ENCODE results near the gene ASTE1.

GRCh38 chr3:131026321-131027151 lies at the start of gene ASTE1, which contains the start of gene NEK11:
- TF ChIP-seq, protein P1, sequence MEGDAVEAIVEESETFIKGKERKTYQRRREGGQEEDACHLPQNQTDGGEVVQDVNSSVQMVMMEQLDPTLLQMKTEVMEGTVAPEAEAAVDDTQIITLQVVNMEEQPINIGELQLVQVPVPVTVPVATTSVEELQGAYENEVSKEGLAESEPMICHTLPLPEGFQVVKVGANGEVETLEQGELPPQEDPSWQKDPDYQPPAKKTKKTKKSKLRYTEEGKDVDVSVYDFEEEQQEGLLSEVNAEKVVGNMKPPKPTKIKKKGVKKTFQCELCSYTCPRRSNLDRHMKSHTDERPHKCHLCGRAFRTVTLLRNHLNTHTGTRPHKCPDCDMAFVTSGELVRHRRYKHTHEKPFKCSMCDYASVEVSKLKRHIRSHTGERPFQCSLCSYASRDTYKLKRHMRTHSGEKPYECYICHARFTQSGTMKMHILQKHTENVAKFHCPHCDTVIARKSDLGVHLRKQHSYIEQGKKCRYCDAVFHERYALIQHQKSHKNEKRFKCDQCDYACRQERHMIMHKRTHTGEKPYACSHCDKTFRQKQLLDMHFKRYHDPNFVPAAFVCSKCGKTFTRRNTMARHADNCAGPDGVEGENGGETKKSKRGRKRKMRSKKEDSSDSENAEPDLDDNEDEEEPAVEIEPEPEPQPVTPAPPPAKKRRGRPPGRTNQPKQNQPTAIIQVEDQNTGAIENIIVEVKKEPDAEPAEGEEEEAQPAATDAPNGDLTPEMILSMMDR (conservative IDR thresholded peaks at IDR 0.05 in 1 of 2, IDR thresholded peaks at IDR 0.05 in 1 of 2; ENCODE audit: low read depth in 1 of 2, low read length in 2 of 2), result no peak
- no peak for TF ChIP-seq EZH2 (IDR thresholded peaks at IDR 0.05; ENCODE audit: low read length, missing control alignments)
